Muscle of leg (tissue), 11 donors: Measurements from ENCODE around the gene PRKAR1B. TPM values are rescaled to one million over a fixed set of nuclear protein-coding genes. Genes with fewer than 3 reads are reported as not detected.
"Not testable (repeated sequence)": the region's sequence is repeated elsewhere in the genome, so short reads cannot be mapped to it uniquely, and the experiment has no call there.

Experiments used
- DNase-seq: peaks from one replicate; pipeline ENCODE4 v3.0.0; 2013
- H3K27ac ChIP-seq: one replicate; pipeline ENCODE4 v1.5.1; 2013; ENCODE audit warnings: mild to moderate bottlenecking, low read length, control low read depth
- H3K27me3 ChIP-seq: one replicate; pipeline ENCODE4 v1.6.1; 2013; ENCODE audit warnings: low read length; ENCODE audit not compliant: control insufficient read depth, insufficient read depth
- H3K36me3 ChIP-seq: one replicate; pipeline ENCODE4 v1.6.1; 2013; ENCODE audit warnings: low read length; ENCODE audit not compliant: control insufficient read depth, insufficient read depth
- H3K4me1 ChIP-seq: one replicate; pipeline ENCODE4 v1.6.1; 2013; ENCODE audit warnings: low read length; ENCODE audit not compliant: control insufficient read depth, insufficient read depth
- H3K4me3 ChIP-seq: one replicate; pipeline ENCODE4 v1.5.1; 2013; ENCODE audit warnings: low read length, control low read depth
- H3K9me3 ChIP-seq: replicated peaks from 2 replicates; pipeline ENCODE4 v1.6.1; 2013; ENCODE audit warnings: low read depth, low read length; ENCODE audit not compliant: control insufficient read depth
- WGBS: methylation state at CpG from one replicate; pipeline ENCODE4 v1.1.5; 2013; ENCODE audit warnings: missing lambda C conversion rate; ENCODE audit not compliant: insufficient coverage; 5-methylcytosine and 5-hydroxymethylcytosine counted together
- polyA plus RNA-seq, 8 donors: library from polyadenylated mRNA; unstranded; fragments of 120-200 nt; gene quantifications; one replicate each; pipeline versions ENCODE4 v1.2.1 to v1.2.3, GENCODE V29; 2013; ENCODE audit warnings: inconsistent platforms in 1 of 8, low replicate concordance in 1 of 8; ENCODE audit not compliant: insufficient read length in 8 of 8, insufficient read depth in 1 of 8
- total RNA-seq: library from RNA; stranded (reverse); fragments of 120-200 nt; gene quantifications from one replicate; pipeline ENCODE4 v1.2.4, GENCODE V29; 2013

The PRKAR1B gene
- total and polyA plus RNA-seq, 9 donors: 23.1 to 45.4 (median 35.0) TPM

- no peaks in the 10 kb centered on the region for H3K4me1 ChIP-seq
- no peak overlapping the region for H3K4me3 ChIP-seq
- no peak for DNase-seq
- peaks cover 8% of the 10 kb centered on the region for H3K9me3 ChIP-seq
- WGBS: 93% methylated on average over 11 of the region's 11 CpGs
- no peak overlapping the region for H3K27ac ChIP-seq
- H3K36me3 ChIP-seq: peaks cover 4% of the 10 kb centered on the region
- no peaks in the 10 kb centered on the region for H3K27me3 ChIP-seq
These were observed 80.1 kb downstream of the PRKAR1B start for GRCh38 chr7:646951-647350.

- Histone ChIP-seq H3K4me1 (no peaks in the 10 kb centered on the region), H3K27me3 (no peaks in the 10 kb centered on the region), H3K4me3 (no peak overlapping the region), H3K36me3 (peaks cover 4% of the 10 kb centered on the region), H3K9me3 (peaks cover 8% of the 10 kb centered on the region), H3K27ac (no peak overlapping the region)
- WGBS: 65% methylated on average over 9 of the region's 11 CpGs
- DNase-seq: no peak
These were observed 80.6 kb downstream of the PRKAR1B start for GRCh38 chr7:646487-646886.

- Histone ChIP-seq H3K36me3 (peaks cover 4% of the 10 kb centered on the region), H3K9me3 (peaks cover 8% of the 10 kb centered on the region), H3K4me1 (no peaks in the 10 kb centered on the region), H3K27me3 (no peaks in the 10 kb centered on the region), H3K27ac (no peak overlapping the region), H3K4me3 (no peak overlapping the region)
- WGBS: 85% methylated on average over 13 of the region's 13 CpGs
- DNase-seq: no peak
These were observed 81.5 kb downstream of the PRKAR1B start for GRCh38 chr7:645606-646005.

GRCh38 chr7:644381-645305, 82.4 kb downstream of the PRKAR1B start:
- Histone ChIP-seq H3K4me1 (no peaks in the 10 kb centered on the region), H3K27ac (no peak overlapping the region), H3K9me3 (peaks cover 8% of the 10 kb centered on the region), H3K4me3 (no peak overlapping the region), H3K36me3 (peaks cover 4% of the 10 kb centered on the region), H3K27me3 (no peaks in the 10 kb centered on the region)
- 93% methylated on average over 28 of the region's 35 CpGs for WGBS
- DNase-seq: no peak

- H3K9me3 ChIP-seq: peaks cover 8% of the 10 kb centered on the region
- no peak for DNase-seq
- H3K4me1 ChIP-seq: no peaks in the 10 kb centered on the region
- no peaks in the 10 kb centered on the region for H3K27me3 ChIP-seq
- H3K27ac ChIP-seq: no peak overlapping the region
- 92% methylated on average over 4 of the region's 11 CpGs for WGBS
- H3K4me3 ChIP-seq: no peak overlapping the region
- peaks cover 4% of the 10 kb centered on the region for H3K36me3 ChIP-seq
These were observed 85.1 kb downstream of the PRKAR1B start for GRCh38 chr7:641966-642365.

- no peak for DNase-seq
- H3K4me3 ChIP-seq: no peak overlapping the region
- no peak overlapping the region for H3K27ac ChIP-seq
- 66% methylated on average over 6 of the region's 16 CpGs for WGBS
- no peaks in the 10 kb centered on the region for H3K4me1 ChIP-seq
- peaks cover 4% of the 10 kb centered on the region for H3K36me3 ChIP-seq
- H3K9me3 ChIP-seq: peaks cover 8% of the 10 kb centered on the region
- no peaks in the 10 kb centered on the region for H3K27me3 ChIP-seq
These were observed 85.8 kb downstream of the PRKAR1B start for GRCh38 chr7:641269-641671.

GRCh38 chr7:638256-639011, 88.6 kb downstream of the PRKAR1B start:
- no peak for DNase-seq
- no peaks in the 10 kb centered on the region for H3K27me3 ChIP-seq
- no peak overlapping the region for H3K4me3 ChIP-seq
- H3K4me1 ChIP-seq: peaks cover 5% of the 10 kb centered on the region
- H3K27ac ChIP-seq: no peak overlapping the region
- no peaks in the 10 kb centered on the region for H3K36me3 ChIP-seq
- peaks cover 2% of the 10 kb centered on the region for H3K9me3 ChIP-seq
- WGBS: 84% methylated on average over 8 of the region's 25 CpGs

- 89% methylated on average over 11 of the region's 12 CpGs for WGBS
- DNase-seq: no peak
- H3K4me3 ChIP-seq: no peak overlapping the region
- H3K4me1 ChIP-seq: peaks cover 5% of the 10 kb centered on the region
- no peaks in the 10 kb centered on the region for H3K36me3 ChIP-seq
- no peaks in the 10 kb centered on the region for H3K27me3 ChIP-seq
- H3K27ac ChIP-seq: no peak overlapping the region
- H3K9me3 ChIP-seq: no peaks in the 10 kb centered on the region
These were observed 89.3 kb downstream of the PRKAR1B start for GRCh38 chr7:637826-638225.

GRCh38 chr7:636396-636795, 90.7 kb downstream of the PRKAR1B start:
- Histone ChIP-seq H3K4me1 (peaks cover 5% of the 10 kb centered on the region), H3K36me3 (no peaks in the 10 kb centered on the region), H3K9me3 (no peaks in the 10 kb centered on the region), H3K27me3 (no peaks in the 10 kb centered on the region), H3K27ac (no peak overlapping the region), H3K4me3 (no peak overlapping the region)
- 77% methylated on average over 8 of the region's 17 CpGs for WGBS
- DNase-seq: peak; percentile 22

- H3K27ac ChIP-seq, DNase-seq, H3K4me3 ChIP-seq, H3K9me3 ChIP-seq, H3K4me1 ChIP-seq, H3K27me3 ChIP-seq, H3K36me3 ChIP-seq: not testable (repeated sequence)
- WGBS: 95% methylated on average over 7 of the region's 81 CpGs
These were observed 91.2 kb downstream of the PRKAR1B start for GRCh38 chr7:635687-636382.
